ENCODE results near the gene PGBD1. TPM values are rescaled to one million over a fixed set of nuclear protein-coding genes. Genes with fewer than 3 reads are reported as not detected.

PGBD1 gene
- polyA plus RNA-seq, 1 donor: 7.1 TPM

- peak; percentile 94 for DNase-seq (ENCODE audit: low read depth)
These were observed 54.4 kb downstream of the PGBD1 start, which contains the start of gene ZSCAN31 for GRCh38 chr6:28335564-28336283. Gene ZSCAN31, minus strand, starts transcription at chr6:28336148. Its CDS starts 6,465 bp downstream, at chr6:28329683.

- peak; percentile 74 for DNase-seq (ENCODE audit: low read depth)
These were observed 55.1 kb downstream of the PGBD1 start for GRCh38 chr6:28336284-28337120.

GRCh38 chr6:28337121-28337520, 55.7 kb downstream of the PGBD1 start:
- DNase-seq (ENCODE audit: low read depth): no peak

GRCh38 chr6:28340310-28341095, 59.1 kb downstream of the PGBD1 start:
- no peak for DNase-seq (ENCODE audit: low read depth)

- DNase-seq (ENCODE audit: low read depth): no peak
These were observed 62.7 kb downstream of the PGBD1 start for GRCh38 chr6:28343898-28344677.

- no peak for DNase-seq (ENCODE audit: low read depth)
These were observed 63.8 kb downstream of the PGBD1 start for GRCh38 chr6:28345201-28345600.

- DNase-seq (ENCODE audit: low read depth): no peak
These were observed 65.7 kb downstream of the PGBD1 start for GRCh38 chr6:28347119-28347518.

GRCh38 chr6:28349344-28349891, 68.0 kb downstream of the PGBD1 start:
- DNase-seq (ENCODE audit: low read depth): no peak

- DNase-seq (ENCODE audit: low read depth): peak; percentile 52
These were observed 68.7 kb downstream of the PGBD1 start, which contains the start of gene ZKSCAN3 for GRCh38 chr6:28349892-28350737. Gene ZKSCAN3, plus strand, starts transcription at chr6:28349947. Its CDS starts 9,640 bp downstream, at chr6:28359587.

GRCh38 chr6:28351087-28351486, 69.7 kb downstream of the PGBD1 start:
- no peak for DNase-seq (ENCODE audit: low read depth)

GRCh38 chr6:28351493-28351925, 70.1 kb downstream of the PGBD1 start:
- DNase-seq (ENCODE audit: low read depth): no peak

Other genes starting within 250 kb of the PGBD1 start
- 0.34 TPM for gene ZNF165, start 201.0 kb upstream of the PGBD1 start, polyA plus RNA-seq (ENCODE audit: insufficient read length)
- 4.0 TPM for gene ZSCAN16, start 157.0 kb upstream of the PGBD1 start, polyA plus RNA-seq (ENCODE audit: insufficient read length)
- gene ZKSCAN8, start 139.7 kb upstream of the PGBD1 start, polyA plus RNA-seq (ENCODE audit: insufficient read length): 22.1 TPM
- 28.0 TPM for gene ZSCAN9, start 56.3 kb upstream of the PGBD1 start, polyA plus RNA-seq (ENCODE audit: insufficient read length)
- gene ZKSCAN4, start 29.3 kb upstream of the PGBD1 start, polyA plus RNA-seq (ENCODE audit: insufficient read length): 5.5 TPM
- 1.1 TPM for gene NKAPL, start 22.3 kb upstream of the PGBD1 start, polyA plus RNA-seq (ENCODE audit: insufficient read length)
- gene ZSCAN26, start 14.4 kb upstream of the PGBD1 start, polyA plus RNA-seq (ENCODE audit: insufficient read length): 18.3 TPM
- gene ZSCAN31, start 54.6 kb downstream of the PGBD1 start, polyA plus RNA-seq (ENCODE audit: insufficient read length): 8.5 TPM
- gene ZKSCAN3, start 68.4 kb downstream of the PGBD1 start, polyA plus RNA-seq (ENCODE audit: insufficient read length): 6.3 TPM
- 5.6 TPM for gene ZSCAN12, start 118.2 kb downstream of the PGBD1 start, polyA plus RNA-seq (ENCODE audit: insufficient read length)
- 6.8 TPM for gene ZSCAN23, start 161.9 kb downstream of the PGBD1 start, polyA plus RNA-seq (ENCODE audit: insufficient read length)
- gene GPX6, start 234.2 kb downstream of the PGBD1 start, polyA plus RNA-seq (ENCODE audit: insufficient read length): not detected
- not detected for gene GPX5, start 244.3 kb downstream of the PGBD1 start, polyA plus RNA-seq (ENCODE audit: insufficient read length)